Left colon (tissue), 2 donors: Measurements from ENCODE around the gene TLR3. TPM values are rescaled to one million over a fixed set of nuclear protein-coding genes. Genes with fewer than 3 reads are reported as not detected.

Experiments
- ATAC-seq: fragments of 200-7000 bp; cut with Tn5 transposase; one replicate; pipeline ENCODE4 v1.9.1; 2020; ENCODE audit warnings: mild to moderate bottlenecking, moderate library complexity
- DNase-seq, 2 donors: peaks; one replicate each; pipeline ENCODE4 v3.0.0-alpha.2; 2020
- intact Hi-C, 2 donors: fragments of 100-400 bp; cut with DNase I in 1 of 2; cut with micrococcal nuclease in 1 of 2; formaldehyde crosslinking; loops; one replicate each; pipeline versions ENCODE4 v1.11.2 to v1.14.0; 2022; cut with DNase I, micrococcal nuclease
- total RNA-seq, 2 donors: library from RNA; stranded (reverse); fragmentation: NEBNext Ultra II Directional; extraction: Animal tissue kit (Norgen Biotek cat#: 25700); gene quantifications; one replicate each; pipeline ENCODE4 v1.2.1, GENCODE V29; 2021
- donor health status: DM: no; HTN: no; CAD: no.
- donor health status: DM: yes; HTN: yes; CAD: no.

TLR3 gene
- total RNA-seq, 2 donors from 2014 or later, result 29.0 to 30.4 TPM

GRCh38 chr4:186137196-186137794 is 68.3 kb downstream of the TLR3 start:
- intact Hi-C loops, result loop anchor here in 1 of 2 donors (5.0 kb wide), 1 partner anchor 70 kb away; the partner anchor contains the start of gene TLR3
- DNase-seq (no peak), ATAC-seq (peak; percentile 59)

Other genes starting within 250 kb of the TLR3 start
- gene FAM149A, start 35.5 kb downstream of the TLR3 start, total RNA-seq, result 10 to 100 TPM; 15.2 to 18.4 TPM
- 10 to 100 TPM; 40.9 to 49.5 TPM for gene CYP4V2, start 122.4 kb downstream of the TLR3 start, total RNA-seq
- gene KLKB1, start 158.4 kb downstream of the TLR3 start, total RNA-seq, result 1 to 10 TPM; 1.2 TPM
- under 1 TPM in 1 of 2 donors, not detected in 1; 0.45 TPM for gene F11, start 197.0 kb downstream of the TLR3 start, total RNA-seq